ENCODE measurements around the gene SMPDL3B.

The SMPDL3B gene, protein sequence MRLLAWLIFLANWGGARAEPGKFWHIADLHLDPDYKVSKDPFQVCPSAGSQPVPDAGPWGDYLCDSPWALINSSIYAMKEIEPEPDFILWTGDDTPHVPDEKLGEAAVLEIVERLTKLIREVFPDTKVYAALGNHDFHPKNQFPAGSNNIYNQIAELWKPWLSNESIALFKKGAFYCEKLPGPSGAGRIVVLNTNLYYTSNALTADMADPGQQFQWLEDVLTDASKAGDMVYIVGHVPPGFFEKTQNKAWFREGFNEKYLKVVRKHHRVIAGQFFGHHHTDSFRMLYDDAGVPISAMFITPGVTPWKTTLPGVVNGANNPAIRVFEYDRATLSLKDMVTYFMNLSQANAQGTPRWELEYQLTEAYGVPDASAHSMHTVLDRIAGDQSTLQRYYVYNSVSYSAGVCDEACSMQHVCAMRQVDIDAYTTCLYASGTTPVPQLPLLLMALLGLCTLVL

DNA sequence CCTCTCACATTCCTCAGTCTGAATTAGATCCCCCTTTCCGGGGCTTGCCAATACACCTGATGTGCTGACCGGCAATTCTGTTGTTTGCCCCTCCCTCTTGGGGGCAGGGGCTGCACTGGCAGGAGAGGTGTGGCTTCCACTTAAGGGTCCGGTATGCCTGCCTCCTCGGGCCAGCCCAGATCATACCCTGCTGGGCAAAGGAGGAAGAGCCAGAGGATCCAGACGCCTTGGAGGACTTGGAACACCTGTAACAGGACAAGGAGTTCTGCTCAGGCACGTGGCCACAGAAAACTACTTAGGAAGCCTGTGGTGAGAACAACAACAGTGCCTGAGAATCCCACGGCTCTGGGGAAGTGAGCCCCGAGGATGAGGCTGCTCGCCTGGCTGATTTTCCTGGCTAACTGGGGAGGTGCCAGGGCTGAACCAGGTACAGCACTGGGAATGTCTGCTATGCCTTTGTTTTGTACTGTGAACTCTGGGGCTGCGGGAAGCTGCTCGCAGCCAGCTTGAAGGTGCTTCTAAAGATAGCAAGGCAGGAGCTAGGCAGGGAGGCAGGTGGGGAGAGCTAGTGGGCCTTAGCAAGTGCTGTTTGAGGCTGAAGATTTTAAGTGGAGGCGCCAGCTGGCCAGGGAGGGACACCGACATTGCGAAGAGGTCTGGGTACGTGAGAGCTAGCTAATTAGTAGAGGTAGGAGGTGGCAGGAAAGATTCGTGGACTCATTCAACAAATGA is at the start of gene SMPDL3B:
Gene SMPDL3B, plus strand, starts transcription at position 183 of the 732 bp plus-strand sequence. Its CDS starts 184 bp downstream, at position 367.
- peak; percentile 65 for DNase-seq

DNA sequence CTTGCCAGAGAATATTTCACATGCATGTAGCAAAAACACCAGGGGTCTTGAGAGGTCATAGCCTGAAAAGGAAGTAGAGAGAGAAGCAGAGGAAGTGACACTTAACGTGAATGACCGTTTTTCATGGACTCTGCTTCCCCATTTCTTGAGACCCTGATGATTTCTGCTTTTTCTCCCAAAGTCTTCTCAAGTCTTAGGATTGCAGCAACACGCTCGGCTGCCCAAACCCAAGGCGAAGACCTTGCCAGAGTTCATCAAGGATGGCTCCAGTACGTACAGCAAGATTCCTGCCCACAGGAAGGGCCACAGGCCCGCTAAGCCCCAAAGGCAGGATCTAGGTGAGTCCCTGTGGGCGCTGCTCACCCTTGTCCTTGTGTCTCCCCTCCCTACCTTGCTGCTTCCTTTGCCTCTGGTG is 49.7 kb upstream of the SMPDL3B start:
- no peak for DNase-seq

DNA sequence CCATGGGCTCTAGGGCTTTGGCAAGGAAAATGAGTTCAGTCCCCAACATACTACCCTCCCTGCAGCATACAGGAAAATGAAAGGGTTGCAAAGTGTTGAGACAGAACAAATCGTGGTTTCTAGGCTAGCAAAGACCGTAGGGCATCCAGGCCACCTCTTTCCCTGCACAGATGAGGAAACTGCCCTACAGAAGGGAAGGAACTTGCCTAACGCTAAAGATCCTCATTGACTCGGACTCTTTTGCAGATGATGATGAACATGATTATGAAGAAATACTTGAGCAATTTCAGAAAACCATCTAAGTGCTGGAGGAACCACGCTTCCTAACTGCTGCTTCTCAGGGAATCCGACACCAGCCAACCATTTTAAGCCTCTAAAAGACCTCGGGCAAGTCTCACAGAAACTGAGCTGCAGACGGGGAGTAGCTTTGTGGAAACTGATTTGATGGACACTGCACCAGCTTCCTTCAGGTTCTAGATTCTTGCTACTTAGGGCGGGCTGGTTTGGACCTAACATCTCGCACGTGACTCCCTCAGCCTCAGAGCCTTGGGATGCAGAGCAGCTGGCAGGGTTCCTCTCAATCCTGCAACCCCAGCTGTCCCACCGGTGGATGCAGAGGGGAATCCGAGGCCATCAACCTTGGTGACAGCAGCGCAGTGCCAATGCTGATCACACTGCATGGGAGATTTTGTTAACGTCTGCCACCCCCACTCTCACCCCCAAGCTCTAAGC is 49.0 kb upstream of the SMPDL3B start:
- no peak for DNase-seq

DNA sequence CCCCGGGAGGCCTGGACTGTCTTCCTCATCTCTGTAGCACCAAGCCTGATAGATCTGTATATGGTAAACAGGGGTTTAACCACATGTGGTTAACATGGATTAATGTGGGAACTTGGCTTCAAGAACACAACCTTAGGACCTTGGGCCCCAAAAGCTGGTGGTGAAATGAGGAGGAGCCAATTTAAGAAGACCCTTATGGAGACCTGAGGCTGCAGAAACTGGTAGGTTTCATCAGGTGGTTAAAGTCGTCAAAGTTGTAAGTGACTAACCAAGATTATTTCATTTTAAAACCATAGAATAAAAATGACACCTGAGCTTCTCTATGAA is 48.5 kb upstream of the SMPDL3B start:
- DNase-seq: no peak

DNA sequence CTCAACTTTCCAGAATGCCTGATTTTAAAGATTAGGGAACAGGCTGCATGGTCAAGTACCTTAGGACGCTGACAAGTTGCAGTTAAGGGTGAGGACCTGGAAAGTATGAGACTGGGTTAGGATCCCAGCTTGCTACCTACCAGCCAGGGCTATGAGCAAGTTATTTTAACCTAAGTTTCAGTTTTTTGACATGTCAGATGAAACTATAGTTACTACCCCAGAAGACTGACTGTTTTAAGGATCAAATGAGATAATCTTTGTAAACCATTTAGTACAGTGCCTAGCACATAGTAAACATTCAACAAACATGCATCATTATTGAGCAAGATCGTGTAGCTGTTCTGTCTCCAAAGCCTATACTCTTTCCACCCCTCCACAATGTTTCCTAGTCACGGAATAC is 48.1 kb upstream of the SMPDL3B start:
- no peak for DNase-seq

DNA sequence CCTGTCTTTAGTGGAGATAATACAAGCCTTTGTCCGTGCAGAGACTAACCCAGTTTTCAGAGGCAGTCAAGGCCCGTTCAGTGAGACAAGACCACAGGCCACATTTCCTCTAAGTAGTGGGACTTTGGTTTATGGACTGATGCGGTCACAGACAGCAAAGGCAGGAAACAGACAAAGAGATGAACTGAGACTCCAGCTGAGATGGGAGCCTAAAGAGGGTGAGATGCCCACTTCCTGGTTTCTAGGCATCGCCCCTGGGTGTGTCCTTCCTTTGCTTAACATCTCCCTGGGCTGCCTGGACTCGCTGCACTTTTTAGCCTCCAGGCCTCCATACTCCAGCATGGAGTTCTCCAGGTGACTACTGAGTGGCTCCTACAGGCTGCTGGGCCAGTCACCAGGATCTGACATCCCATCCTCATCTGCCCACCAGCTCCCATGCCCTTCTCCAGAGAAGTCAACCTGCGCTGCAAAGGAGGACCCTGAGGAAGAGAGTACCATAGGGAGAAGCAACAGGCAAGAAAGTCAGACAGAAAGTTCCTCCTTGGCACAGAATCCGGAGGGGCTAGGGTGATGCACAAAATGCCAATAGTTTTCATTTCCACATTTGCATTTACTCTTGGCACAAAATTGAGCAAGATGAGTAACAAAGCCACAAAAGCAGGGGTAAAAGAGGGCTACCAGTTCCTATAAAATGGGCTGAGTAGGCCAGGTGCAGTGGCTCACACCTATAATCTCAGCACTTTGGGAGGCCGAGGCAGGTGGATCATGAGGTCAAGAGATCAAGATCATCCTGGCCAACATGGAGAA is 47.4 kb upstream of the SMPDL3B start:
- no peak for DNase-seq

DNA sequence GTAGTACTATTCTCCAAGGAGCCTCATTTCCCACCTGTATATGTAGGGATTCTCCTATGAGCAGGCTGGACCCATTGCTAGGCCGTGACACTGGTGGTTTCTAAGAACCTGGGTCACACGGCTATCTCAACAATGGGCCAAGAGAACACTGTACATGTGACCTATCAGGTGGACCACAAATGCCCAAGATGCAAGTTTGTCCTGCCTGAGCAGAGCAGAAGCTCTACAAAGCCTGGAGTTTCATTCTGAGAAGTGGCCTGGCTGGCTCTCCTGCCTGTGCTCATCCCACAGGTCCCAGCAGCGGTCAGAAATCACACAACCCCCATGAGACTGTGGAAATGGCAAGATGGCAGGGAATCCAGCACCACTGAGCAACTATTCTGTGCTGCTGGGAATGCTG is 45.3 kb upstream of the SMPDL3B start:
- no peak for DNase-seq

DNA sequence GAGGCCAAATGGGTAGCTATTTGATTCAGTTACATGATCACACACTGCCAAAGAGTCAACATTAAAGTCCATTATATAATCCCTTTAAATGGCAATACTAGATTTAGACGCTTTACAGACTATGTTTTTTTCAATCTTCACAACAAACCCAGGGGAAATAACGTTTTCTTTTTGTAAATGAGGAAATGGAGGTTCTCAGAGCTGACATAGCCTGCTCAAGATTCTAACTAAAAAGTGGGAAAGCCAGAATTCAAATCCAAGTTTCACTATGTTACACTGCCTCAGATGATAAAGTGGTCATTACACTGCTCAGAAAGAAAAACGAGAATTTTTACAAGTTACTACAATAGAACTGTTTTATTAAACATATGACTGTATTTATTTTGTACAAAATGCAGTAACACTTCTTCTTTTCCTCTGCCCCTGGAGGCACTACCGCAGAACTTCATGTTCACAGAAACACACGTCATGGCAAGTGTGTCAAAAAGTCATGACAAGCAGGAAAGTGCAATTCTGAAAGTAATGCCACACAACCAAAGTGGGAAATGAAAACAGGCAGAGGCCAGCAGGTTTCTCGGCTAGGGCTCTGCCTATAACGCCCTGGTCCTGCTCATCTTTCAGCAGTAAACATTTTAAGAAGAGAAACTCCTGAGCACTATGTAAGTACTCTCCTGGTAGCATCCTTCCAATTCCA is 43.5 kb upstream of the SMPDL3B start:
- DNase-seq: no peak

DNA sequence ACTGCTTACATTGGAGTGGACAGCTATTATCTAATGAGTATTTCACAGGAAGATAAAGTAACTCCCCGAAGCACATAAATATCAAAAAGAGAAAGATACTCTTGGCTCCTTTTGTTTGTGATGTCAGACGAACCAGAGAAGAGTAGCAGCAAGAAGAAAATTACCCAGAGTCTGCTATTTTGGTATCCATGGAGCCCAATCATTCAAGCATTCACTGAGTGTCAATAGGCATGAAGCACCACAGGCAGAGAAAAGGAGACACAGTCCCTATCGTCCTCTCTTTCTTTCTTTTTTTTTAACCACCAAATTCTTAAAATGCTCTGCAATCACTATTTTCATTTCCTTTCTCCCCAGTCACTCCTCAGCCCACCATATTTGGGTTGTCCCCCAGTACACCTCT is 40.3 kb upstream of the SMPDL3B start:
- no peak for DNase-seq

DNA sequence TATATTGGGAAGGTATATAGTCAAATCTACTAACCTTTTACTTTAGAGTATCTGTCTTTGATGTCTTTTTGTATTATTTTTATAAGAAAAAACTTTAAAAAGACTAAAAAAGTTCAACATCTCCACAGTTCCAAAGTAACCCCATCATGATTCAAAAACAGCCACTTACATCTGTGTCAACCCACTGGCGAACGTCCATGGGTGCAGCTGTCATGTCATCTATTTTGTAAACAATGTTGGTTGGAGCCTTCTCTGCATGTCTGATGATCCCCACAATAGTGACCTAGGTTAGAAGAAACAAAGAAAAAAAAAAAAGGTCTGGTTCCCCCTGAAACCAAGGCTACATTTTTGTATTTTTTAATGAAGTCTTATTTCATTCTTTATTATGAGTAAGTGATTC is 28.0 kb upstream of the SMPDL3B start:
- no peak for DNase-seq

DNA sequence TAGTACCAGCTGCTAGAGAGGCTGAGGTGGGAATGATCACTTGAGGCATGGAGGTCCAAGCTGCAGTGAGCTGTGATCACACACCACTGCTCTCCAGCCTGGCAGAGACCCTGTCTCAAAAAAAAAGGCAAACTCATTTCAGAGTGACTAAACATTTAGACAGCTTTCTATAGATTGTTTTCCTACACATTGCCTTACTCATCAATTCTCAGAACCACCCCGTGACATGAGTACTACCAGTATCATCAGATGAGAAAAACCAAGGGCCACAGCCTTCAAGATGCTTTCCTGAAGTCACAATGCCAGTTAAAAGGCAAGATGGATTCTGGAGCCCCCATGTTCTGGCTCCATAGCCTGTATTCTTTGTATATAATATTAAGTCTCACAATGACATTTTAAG is 22.4 kb upstream of the SMPDL3B start:
- no peak for DNase-seq

DNA sequence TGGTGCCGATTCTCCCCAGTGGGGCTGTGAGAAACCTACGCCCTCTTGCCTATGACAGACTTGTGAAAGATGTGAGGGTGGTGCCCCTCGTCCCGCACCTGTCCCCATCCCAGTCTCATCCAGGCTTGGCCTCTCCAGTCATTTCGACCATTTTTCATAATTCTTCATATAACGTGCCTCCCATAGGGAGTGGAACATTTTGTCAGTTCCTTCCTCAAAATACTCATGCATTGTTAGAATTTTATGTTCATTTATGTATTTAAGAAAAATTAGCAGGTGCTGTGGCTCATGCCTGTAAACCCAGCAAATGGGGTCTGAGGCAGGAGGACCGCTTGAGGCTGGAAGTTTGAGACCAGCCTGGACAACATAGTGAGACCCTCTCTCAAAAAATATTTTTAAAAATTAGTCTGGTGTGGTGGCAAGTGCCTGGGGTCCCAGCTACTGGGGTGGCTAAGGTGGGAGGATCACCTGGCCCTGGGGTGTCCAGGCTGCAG is 19.7 kb upstream of the SMPDL3B start:
- DNase-seq: no peak

DNA sequence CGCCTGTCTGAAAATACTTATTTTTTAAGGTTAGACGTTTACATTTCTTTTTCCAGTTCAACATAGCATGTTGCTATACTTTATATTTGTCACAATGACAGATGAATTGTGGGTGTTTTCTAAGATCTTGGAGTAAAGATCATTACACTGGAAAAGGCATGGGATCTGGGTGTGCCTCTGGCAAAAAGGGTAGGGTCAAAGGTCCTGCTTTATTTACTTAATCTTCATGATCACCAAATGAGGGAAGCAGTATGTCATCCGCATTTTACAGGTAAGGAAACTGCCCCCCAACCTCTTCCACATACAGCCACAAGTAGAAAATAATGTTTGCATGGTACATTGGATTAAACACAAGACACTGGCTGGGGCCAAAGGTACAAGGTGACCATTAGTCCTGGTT is 12.5 kb upstream of the SMPDL3B start:
- no peak for DNase-seq

DNA sequence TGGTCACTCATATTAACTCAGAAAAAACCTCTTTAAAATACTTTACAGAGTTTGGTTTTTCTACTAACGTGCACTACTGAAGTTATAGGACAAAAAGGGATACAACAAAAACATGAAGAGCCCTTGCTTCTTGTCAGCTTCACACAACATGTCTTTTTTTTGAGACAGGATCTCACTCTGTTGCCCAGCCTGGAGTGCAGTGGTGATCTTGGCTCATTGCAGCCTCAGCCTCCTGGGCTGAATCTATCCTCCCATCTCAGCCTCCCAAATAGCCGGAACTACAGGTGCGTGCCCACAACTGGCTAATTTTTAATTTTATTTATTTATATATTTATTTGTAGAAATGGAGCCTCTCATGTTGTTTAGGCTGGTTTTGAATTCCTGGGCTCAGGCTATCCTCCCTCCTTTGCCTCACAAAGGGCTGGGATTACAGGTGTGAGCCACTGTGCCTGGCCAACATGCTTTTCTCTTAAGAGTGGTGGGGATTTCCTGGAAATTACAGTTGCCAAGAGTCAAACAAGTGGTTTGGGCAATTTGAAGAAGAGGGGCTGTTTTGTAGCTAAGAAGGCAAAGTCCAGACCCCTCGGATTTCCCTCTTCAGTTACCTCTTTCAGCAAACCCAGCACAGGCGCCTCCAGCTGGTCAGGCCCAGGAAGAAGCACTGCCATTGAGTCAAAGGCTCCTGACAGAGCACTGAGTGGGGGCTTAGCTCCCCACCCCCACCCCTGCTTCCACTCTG is 6.4 kb upstream of the SMPDL3B start:
- no peak for DNase-seq

DNA sequence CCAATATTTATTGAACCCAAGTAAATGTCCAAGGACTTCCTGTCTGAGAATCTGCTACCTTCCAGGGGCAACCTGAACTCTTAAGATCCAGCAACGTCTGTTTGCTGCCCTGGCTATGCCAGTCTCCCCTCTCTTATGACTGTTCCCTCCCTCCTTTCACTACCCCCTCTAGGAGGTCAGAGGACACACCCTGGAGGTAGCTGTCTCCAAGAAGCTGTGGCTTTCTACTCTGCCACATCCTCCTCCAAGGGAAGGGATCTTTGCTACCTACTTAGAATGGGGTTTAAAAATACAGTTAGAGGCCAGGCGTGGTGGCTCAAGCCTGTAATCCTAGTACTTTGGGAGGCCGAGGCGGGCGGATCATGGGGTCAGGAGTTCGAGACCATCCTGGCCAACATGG is 3.6 kb upstream of the SMPDL3B start:
- no peak for DNase-seq

DNA sequence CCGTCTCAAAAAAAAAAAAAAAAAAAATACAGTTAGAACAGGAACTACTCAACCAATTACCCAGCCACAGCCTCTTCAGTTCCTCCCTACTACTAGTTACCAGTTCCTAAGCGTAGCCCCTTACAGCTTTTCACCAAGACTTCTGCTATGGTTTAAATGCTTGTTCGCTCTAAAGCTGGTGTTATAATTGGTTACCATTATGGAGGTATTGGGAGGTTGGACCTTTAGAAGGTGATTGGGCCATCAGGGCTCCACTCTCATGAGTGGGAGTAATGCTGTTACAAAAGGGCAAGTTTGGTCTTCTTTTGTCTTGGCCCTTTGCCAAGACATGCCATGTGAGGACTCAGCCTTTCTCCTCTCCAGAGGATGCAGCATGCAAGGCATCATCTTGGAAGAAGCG is 3.0 kb upstream of the SMPDL3B start:
- no peak for DNase-seq

DNA sequence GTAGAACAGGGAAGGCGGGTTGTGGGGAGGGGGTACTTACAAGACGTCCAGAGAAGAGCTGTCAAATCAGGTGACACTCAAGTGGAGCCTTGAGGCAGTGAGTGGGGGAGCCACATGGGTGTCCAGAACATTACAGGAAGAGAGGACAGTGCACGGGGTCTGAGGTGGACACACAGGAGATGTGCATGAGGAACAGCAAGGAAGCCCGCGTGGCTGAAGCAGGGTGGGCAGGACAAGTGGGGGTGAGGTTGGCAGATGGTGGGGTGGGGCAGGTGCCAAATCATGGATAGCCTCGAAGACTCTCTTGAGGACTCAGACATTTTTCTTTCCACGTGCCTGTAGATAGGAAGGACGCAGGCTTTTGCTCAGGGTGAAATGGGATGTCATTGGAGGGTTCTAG is 921 bp downstream of the SMPDL3B start:
- no peak for DNase-seq

DNA sequence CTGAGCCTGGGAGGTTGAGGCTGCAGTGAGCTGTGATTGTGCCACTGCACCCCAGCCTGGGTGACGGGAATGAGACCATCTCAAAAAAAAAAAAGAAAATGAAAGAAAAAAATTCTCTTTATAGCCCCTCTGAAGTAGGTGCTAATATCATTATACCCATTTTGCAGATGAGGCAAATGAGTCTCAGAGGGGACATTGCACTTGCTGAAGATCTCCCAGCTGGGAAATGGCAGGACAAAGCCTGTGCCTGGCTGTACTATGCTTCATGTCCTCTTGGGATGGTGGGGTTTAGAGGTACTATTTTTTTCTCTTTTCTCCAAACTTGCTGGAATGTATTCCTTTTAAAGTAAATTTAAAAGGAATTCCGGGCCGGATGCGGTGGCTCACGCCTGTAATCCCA is 1.6 kb downstream of the SMPDL3B start:
- no peak for DNase-seq

DNA sequence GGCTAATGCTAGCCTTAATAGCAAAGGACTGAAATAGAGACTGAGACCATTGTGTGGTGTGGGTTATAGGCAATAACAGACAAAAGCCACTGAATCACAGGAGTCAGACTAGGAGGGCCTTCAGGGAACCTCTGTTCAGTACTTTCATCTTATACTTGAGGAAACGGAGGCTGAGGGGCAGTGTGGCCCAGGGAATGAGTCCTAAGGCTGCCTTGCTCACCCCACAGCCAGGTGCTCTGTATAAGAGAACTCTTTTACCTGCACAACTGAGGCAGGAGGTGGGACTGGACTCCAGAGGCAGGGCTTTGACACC is 2.7 kb downstream of the SMPDL3B start:
- no peak for DNase-seq

DNA sequence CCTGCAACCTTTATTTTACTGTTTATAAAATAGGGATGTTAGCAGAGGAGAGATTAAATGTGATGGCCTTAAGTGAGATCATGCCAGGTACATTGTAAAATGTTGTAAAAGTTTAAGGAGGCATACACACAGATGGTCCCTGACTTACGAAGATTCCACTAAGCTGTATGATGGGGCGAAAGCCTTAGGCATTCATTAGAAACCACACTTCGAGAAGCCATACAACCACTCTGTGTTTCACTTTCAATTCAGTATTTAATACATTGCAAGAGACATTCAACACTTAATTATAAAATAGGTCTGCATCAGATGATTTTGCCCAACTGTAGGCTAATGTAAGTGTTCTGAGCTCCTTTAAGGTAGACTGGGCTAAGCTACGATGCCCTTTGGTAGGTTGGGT is 3.7 kb downstream of the SMPDL3B start:
- DNase-seq: no peak

DNA sequence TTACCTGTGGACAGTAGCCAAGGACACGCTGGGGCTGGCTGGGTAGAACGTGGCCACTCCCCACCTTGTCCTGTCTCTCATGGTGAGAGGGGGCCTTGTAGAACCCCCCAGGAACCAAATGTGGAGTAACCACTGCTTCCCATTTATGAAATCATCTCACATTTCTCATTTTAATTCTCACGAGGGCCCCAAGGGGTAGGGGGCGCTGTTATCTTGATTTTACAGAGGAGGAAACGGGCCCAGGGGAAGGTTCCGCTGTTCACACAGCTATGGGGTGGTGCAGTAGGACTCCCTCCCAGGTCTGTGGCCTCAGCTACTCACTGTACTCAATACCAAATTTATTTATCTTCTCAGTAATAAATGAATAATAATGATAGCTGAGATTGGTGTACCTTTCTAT is 5.5 kb downstream of the SMPDL3B start:
- DNase-seq: peak; percentile 5

Data from NCI-H146 (cell line).